ENCODE results near the gene MTOR. TPM values are rescaled to one million over a fixed set of nuclear protein-coding genes. Genes with fewer than 3 reads are reported as not detected.

MTOR gene
- total and polyA plus RNA-seq, 10 of the 15 experiments (the other 5 are each of a cell fraction or from before 2014, with no cell fraction given): 6.6 to 41.8 (median 29.8) TPM

- TF ChIP-seq MEF2B (IDR thresholded peaks at IDR 0.05; ENCODE audit: partially characterized antibody, poor library complexity, severe bottlenecking) (no peak), ATF3 (IDR thresholded peaks at IDR 0.05; ENCODE audit: borderline replicate concordance, extremely low read depth, low read depth, low read length) (no peak), STAT1 (conservative IDR thresholded peaks at IDR 0.05) (no peak), CTCF (IDR thresholded peaks at IDR 0.05 in 2 of 3, conservative IDR thresholded peaks at IDR 0.05 in 1 of 3; ENCODE audit: control insufficient read depth in 2 of 3, extremely low read depth in 1 of 3, insufficient read depth in 1 of 3, low read depth in 3 of 3, low read length in 3 of 3) (no peak)
These were observed 17.1 kb downstream of the MTOR start (continued) for GRCh38 chr1:11245248-11245647.

GRCh38 chr1:11238311-11238710, 24.0 kb downstream of the MTOR start:
- no peak for DNase-seq (ENCODE audit: low read depth, low spot score)
- Histone ChIP-seq H3K27me3 (replicated peaks in 1 of 2; ENCODE audit: control insufficient read depth in 2 of 2, insufficient read depth in 2 of 2, low read length in 1 of 2) (no peaks in the 10 kb centered on the region), H3K9ac (ENCODE audit: control insufficient read depth, insufficient read depth, low read length) (no peak overlapping the region), H2AFZ (ENCODE audit: control insufficient read depth, low read depth, low read length) (no peak overlapping the region), H3K9me3 (replicated peaks; ENCODE audit: control insufficient read depth, insufficient read depth, low read length) (no peaks in the 10 kb centered on the region), H3K4me3 (no peak overlapping the region), H3K36me3 (ENCODE audit: control insufficient read depth in 2 of 2, insufficient read depth in 2 of 2, low read length in 1 of 2) (peaks cover 18 to 32% of the 10 kb centered on the region in 2 experiments), H3K79me2 (ENCODE audit: control insufficient read depth, insufficient read depth, low read length) (no peaks in the 10 kb centered on the region), H3K27ac (ENCODE audit: control insufficient read depth, insufficient read depth) (no peak overlapping the region), H3K4me2 (ENCODE audit: control insufficient read depth, insufficient read depth) (no peak overlapping the region), H3K4me1 (ENCODE audit: control insufficient read depth, insufficient read depth, low read length) (peaks cover 3% of the 10 kb centered on the region; the same call in 1 of the 2 replicates), H4K20me1 (ENCODE audit: control insufficient read depth, insufficient read depth) (no peaks in the 10 kb centered on the region; the same call in 1 of the 2 replicates)
- no peak for ATAC-seq
- intact Hi-C loops (cut with micrococcal nuclease; ENCODE audit: unreplicated experiment): no loop called here
- POLR2A ChIA-PET: interaction anchor here (0.6 kb wide), 1 partner anchor 729 kb away, joined by 6 read pairs; no protein-coding TSS in a partner anchor
- in situ Hi-C loops (cut with MboI): loop anchor here (5.0 kb wide), 1 partner anchor 404 kb away; no protein-coding TSS in a partner anchor
- CTCF ChIA-PET: interaction anchor here (1.2 to 1.5 kb wide), 3 partner anchors 9 to 201 kb away, joined by 3 to 4 read pairs (median 4); no protein-coding TSS in a partner anchor
- RAD21 ChIA-PET (ENCODE audit: unreplicated experiment): no interaction called here
- SMC1A ChIA-PET (ENCODE audit: uncharacterized antibody, unreplicated experiment): no interaction called here
- TF ChIP-seq CBFB (IDR thresholded peaks at IDR 0.05; ENCODE audit: low read depth) (no peak), E2F8 (IDR thresholded peaks at IDR 0.05; ENCODE audit: low read depth, partially characterized antibody) (no peak)
- no TSS peak for BruUV-seq (replicated peaks)
- no peak for FAIRE-seq
- 98% methylated on average over 7 of the region's 7 CpGs for WGBS (ENCODE audit: insufficient coverage, insufficient replicate concordance, low lambda C conversion rate, missing lambda C conversion rate)
